Measurements from ENCODE around the gene NEO1. TPM values are rescaled to one million over a fixed set of nuclear protein-coding genes. Genes with fewer than 3 reads are reported as not detected.
A peak's percentile ranks its signal among the peaks of the same experiment; 100 is the strongest.

Gene NEO1
- total and polyA plus RNA-seq, 2 of the 13 experiments (the other 11 are each of a cell fraction or from before 2014, with no cell fraction given): 8.4 to 11.0 TPM

DNA sequence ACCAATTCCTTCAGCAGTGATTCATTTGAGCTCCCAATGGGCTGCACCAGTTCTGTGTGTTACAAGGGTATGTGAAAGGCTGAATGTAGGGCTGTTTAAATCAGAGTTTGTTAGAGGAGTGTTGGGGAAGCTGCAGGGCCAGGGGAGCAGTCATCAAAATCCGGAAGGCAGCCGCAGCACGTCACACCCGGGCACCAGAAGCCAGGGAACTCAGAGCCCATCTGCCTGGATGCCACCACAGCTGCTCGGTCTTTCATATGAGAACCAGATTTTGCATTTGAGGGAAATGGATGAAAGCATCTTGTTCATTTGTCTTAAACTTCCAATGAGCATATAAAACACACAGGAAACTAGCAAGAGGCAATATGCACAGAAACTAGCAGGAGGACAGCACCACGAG, 24.2 kb upstream of the NEO1 start (continued):
- TF ChIP-seq, protein P1, sequence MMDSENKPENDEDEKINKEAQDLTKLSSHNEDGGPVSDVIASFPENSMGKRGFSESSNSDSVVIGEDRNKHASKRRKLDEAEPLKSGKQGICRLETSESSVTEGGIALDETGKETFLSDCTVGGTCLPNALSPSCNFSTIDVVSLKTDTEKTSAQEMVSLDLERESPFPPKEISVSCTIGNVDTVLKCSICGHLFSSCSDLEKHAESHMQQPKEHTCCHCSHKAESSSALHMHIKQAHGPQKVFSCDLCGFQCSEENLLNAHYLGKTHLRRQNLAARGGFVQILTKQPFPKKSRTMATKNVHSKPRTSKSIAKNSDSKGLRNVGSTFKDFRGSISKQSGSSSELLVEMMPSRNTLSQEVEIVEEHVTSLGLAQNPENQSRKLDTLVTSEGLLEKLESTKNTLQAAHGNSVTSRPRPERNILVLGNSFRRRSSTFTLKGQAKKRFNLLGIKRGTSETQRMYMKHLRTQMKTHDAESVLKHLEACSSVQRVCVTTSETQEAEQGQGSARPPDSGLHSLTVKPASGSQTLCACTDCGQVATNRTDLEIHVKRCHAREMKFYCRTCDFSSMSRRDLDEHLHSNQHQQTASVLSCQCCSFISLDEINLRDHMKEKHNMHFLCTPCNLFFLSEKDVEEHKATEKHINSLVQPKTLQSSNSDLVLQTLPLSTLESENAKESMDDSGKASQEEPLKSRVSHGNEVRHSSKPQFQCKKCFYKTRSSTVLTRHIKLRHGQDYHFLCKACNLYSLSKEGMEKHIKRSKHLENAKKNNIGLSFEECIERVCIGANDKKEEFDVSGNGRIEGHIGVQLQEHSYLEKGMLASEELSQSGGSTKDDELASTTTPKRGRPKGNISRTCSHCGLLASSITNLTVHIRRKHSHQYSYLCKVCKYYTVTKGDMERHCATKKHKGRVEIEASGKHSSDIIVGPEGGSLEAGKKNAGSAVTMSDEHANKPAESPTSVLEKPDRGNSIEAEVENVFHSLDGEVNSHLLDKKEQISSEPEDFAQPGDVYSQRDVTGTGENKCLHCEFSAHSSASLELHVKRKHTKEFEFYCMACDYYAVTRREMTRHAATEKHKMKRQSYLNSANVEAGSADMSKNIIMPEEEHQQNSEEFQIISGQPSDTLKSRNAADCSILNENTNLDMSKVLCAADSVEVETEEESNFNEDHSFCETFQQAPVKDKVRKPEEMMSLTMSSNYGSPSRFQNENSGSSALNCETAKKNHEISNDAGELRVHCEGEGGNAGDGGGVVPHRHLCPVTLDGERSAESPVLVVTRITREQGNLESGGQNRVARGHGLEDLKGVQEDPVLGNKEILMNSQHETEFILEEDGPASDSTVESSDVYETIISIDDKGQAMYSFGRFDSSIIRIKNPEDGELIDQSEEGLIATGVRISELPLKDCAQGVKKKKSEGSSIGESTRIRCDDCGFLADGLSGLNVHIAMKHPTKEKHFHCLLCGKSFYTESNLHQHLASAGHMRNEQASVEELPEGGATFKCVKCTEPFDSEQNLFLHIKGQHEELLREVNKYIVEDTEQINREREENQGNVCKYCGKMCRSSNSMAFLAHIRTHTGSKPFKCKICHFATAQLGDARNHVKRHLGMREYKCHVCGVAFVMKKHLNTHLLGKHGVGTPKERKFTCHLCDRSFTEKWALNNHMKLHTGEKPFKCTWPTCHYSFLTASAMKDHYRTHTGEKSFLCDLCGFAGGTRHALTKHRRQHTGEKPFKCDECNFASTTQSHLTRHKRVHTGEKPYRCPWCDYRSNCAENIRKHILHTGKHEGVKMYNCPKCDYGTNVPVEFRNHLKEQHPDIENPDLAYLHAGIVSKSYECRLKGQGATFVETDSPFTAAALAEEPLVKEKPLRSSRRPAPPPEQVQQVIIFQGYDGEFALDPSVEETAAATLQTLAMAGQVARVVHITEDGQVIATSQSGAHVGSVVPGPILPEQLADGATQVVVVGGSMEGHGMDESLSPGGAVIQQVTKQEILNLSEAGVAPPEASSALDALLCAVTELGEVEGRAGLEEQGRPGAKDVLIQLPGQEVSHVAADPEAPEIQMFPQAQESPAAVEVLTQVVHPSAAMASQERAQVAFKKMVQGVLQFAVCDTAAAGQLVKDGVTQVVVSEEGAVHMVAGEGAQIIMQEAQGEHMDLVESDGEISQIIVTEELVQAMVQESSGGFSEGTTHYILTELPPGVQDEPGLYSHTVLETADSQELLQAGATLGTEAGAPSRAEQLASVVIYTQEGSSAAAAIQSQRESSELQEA (CRISPR knock-in tag; IDR thresholded peaks at IDR 0.05; ENCODE audit: not compliant biosample characterization): no peak
- TF ChIP-seq ZNF724P (CRISPR knock-in tag; IDR thresholded peaks at IDR 0.05; ENCODE audit: borderline replicate concordance): no peak

GRCh38 chr15:73028831-73029451, 23.3 kb upstream of the NEO1 start:
- no peak overlapping the region for H3K4me2 ChIP-seq (ENCODE audit: low read depth, low read length)
- CTCF ChIA-PET (ENCODE audit: low intra/inter-chr PET ratio, low total read pairs): no interaction called here
- H3K9me3 ChIP-seq (ENCODE audit: low read length): no peaks in the 10 kb centered on the region
- no peaks in the 10 kb centered on the region for H3K4me1 ChIP-seq (ENCODE audit: insufficient read depth, low read length)
- DNase-seq (ENCODE audit: low spot score) (no peak), ATAC-seq (no peak), FAIRE-seq (no peak)
- BruUV-seq (replicated peaks): no TSS peak
- peaks cover 0 to 15% of the 10 kb centered on the region in 2 experiments; a peak in 4 of 5 replicates for H3K27me3 ChIP-seq (ENCODE audit: control insufficient read depth in 1 of 2, insufficient read depth in 2 of 2, low read length in 2 of 2)
- no peak overlapping the region for H2AFZ ChIP-seq (ENCODE audit: low read length)
- no peak overlapping the region for H3K4me3 ChIP-seq (replicated peaks in 1 of 3; ENCODE audit: insufficient read depth in 1 of 3, low read depth in 2 of 3, low read length in 3 of 3)
- 26% methylated on average over 7 of the region's 7 CpGs for WGBS (ENCODE audit: low lambda C conversion rate)
- no peak overlapping the region for H3K27ac ChIP-seq (ENCODE audit: extremely low read length, insufficient read depth, low read length)
- intact Hi-C loops (cut with micrococcal nuclease; ENCODE audit: unreplicated experiment) (no loop called here), in situ Hi-C loops (cut with HindIII; ENCODE audit: extremely low pct_ligation_motif_present, low pct_unique_long_range_greater_than_20kb) (no loop called here)
- H4K20me1 ChIP-seq (ENCODE audit: insufficient read depth, low read length): no peaks in the 10 kb centered on the region
- no peak overlapping the region for H3K9ac ChIP-seq (ENCODE audit: insufficient read depth, low read depth, low read length)
- POLR2A ChIA-PET: no interaction called here
- no peaks in the 10 kb centered on the region for H3K36me3 ChIP-seq (replicated peaks in 1 of 2; ENCODE audit: control insufficient read depth in 1 of 2, insufficient read depth in 2 of 2, low read length in 2 of 2)
- peak; percentile 56 to 76; a peak in 3 of 4 replicates for TF ChIP-seq MAFK (conservative IDR thresholded peaks at IDR 0.05 in 1 of 2, IDR thresholded peaks at IDR 0.05 in 1 of 2; ENCODE audit: low read length in 2 of 2)
- no peak for TF ChIP-seq KLF9 (CRISPR knock-in tag; IDR thresholded peaks at IDR 0.05; ENCODE audit: low read depth)
- peak; percentile 61 for TF ChIP-seq MAFF (IDR thresholded peaks at IDR 0.05; ENCODE audit: low read depth, low read length)
- no peak for TF ChIP-seq ESRRA (CRISPR knock-in tag; IDR thresholded peaks at IDR 0.05; ENCODE audit: low read depth)
- no peak for TF ChIP-seq YEATS2 (CRISPR knock-in tag; IDR thresholded peaks at IDR 0.05; ENCODE audit: borderline replicate concordance)
- no peaks in the 10 kb centered on the region for H3K79me2 ChIP-seq (ENCODE audit: insufficient read depth, low read length)
